ENCODE data around the gene KAZN.

DNA sequence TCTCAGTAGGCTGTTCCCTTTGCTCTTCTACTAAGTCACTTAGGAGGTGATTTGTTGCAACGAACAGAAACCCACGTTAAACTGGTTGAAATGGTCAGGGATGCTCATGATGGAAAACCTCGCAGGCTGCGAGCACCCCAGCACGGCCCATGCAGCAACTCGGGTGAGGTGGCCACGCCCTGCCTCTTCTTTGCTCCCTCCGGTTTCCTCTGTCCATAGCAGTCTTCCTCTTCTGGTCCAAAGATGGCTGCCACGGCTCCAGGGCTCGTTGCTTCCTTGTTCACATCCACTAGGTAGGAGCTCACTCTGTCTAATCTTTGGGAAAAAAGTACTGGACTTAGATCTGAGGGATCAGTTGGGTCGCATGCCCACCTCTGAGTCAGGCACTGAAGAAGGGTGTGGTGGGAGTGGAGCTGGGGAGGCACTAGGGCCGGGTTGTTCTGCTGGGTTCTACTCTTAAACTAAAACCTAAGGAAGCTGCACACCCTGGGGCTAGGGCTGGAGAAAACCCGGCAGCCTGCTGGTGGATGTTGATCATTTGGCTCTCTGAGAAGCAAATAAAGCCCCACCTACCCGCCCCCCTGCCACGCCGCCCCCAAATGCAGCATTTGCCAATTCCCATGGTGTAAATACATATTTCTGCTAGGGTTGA, 31.0 kb downstream of the KAZN start:
- TF ChIP-seq, protein P1, sequence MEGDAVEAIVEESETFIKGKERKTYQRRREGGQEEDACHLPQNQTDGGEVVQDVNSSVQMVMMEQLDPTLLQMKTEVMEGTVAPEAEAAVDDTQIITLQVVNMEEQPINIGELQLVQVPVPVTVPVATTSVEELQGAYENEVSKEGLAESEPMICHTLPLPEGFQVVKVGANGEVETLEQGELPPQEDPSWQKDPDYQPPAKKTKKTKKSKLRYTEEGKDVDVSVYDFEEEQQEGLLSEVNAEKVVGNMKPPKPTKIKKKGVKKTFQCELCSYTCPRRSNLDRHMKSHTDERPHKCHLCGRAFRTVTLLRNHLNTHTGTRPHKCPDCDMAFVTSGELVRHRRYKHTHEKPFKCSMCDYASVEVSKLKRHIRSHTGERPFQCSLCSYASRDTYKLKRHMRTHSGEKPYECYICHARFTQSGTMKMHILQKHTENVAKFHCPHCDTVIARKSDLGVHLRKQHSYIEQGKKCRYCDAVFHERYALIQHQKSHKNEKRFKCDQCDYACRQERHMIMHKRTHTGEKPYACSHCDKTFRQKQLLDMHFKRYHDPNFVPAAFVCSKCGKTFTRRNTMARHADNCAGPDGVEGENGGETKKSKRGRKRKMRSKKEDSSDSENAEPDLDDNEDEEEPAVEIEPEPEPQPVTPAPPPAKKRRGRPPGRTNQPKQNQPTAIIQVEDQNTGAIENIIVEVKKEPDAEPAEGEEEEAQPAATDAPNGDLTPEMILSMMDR (IDR thresholded peaks at IDR 0.05; ENCODE audit: low read depth, low read length, poor library complexity, severe bottlenecking), result no peak
- TF ChIP-seq EZH2phosphoT487 (IDR thresholded peaks at IDR 0.05; ENCODE audit: borderline replicate concordance, low read length), result no peak
